ENCODE data around the gene SELENON.

The SELENON gene

GRCh38 chr1:25856856-25857255, 56.9 kb downstream of the SELENON start:
- no peaks in the 10 kb centered on the region for H3K27me3 ChIP-seq (ENCODE audit: insufficient read depth, poor library complexity, severe bottlenecking)
- DNase-seq (ENCODE audit: low read depth in 1 of 2, low spot score in 1 of 2) = no peak
- no peak overlapping the region for H3K27ac ChIP-seq (replicated peaks)
- no peak overlapping the region for H3K4me3 ChIP-seq (replicated peaks; ENCODE audit: insufficient read depth, low read length)
- TF ChIP-seq POLR2AphosphoS5 (IDR thresholded peaks at IDR 0.05; ENCODE audit: low read depth) (no peak), GABPA (IDR thresholded peaks at IDR 0.05; ENCODE audit: low read depth) (no peak)
- TF ChIP-seq, protein P1, sequence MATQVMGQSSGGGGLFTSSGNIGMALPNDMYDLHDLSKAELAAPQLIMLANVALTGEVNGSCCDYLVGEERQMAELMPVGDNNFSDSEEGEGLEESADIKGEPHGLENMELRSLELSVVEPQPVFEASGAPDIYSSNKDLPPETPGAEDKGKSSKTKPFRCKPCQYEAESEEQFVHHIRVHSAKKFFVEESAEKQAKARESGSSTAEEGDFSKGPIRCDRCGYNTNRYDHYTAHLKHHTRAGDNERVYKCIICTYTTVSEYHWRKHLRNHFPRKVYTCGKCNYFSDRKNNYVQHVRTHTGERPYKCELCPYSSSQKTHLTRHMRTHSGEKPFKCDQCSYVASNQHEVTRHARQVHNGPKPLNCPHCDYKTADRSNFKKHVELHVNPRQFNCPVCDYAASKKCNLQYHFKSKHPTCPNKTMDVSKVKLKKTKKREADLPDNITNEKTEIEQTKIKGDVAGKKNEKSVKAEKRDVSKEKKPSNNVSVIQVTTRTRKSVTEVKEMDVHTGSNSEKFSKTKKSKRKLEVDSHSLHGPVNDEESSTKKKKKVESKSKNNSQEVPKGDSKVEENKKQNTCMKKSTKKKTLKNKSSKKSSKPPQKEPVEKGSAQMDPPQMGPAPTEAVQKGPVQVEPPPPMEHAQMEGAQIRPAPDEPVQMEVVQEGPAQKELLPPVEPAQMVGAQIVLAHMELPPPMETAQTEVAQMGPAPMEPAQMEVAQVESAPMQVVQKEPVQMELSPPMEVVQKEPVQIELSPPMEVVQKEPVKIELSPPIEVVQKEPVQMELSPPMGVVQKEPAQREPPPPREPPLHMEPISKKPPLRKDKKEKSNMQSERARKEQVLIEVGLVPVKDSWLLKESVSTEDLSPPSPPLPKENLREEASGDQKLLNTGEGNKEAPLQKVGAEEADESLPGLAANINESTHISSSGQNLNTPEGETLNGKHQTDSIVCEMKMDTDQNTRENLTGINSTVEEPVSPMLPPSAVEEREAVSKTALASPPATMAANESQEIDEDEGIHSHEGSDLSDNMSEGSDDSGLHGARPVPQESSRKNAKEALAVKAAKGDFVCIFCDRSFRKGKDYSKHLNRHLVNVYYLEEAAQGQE (IDR thresholded peaks at IDR 0.05; ENCODE audit: insufficient replicate concordance, low read depth) = no peak

DNA sequence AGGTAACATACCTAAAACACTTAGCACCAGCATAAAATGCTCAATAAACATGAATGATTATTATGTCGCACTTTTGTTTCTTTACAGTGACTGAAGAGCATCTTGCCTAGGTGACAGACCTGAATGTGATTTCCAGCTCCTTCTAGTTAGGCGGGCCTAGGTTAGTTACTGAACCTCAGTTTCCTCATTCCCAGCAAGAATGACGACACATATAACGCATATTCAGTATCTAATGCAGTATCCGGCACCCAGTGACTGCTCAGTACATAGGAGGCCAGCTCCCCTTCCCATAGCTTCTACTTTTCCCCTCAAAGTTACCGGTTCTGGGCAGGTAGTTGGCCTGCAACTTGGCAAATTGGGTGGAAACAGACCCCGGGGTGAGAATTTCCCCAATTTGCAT, 58.5 kb downstream of the SELENON start:
- Histone ChIP-seq H3K27ac (replicated peaks) (peak overlapping the region; percentile 99), H3K27me3 (ENCODE audit: insufficient read depth, poor library complexity, severe bottlenecking) (no peaks in the 10 kb centered on the region), H3K4me3 (replicated peaks; ENCODE audit: insufficient read depth, low read length) (peak overlapping the region; percentile 66)
- TF ChIP-seq POLR2AphosphoS5 (IDR thresholded peaks at IDR 0.05; ENCODE audit: low read depth) (no peak), SPI1 (IDR thresholded peaks at IDR 0.05; ENCODE audit: borderline replicate concordance, low read depth) (no peak), CTCF (IDR thresholded peaks at IDR 0.05; ENCODE audit: insufficient read depth, low read length) (no peak), GABPA (IDR thresholded peaks at IDR 0.05; ENCODE audit: low read depth) (no peak)
- TF ChIP-seq, protein P1 (IDR thresholded peaks at IDR 0.05; ENCODE audit: insufficient replicate concordance, low read depth) = no peak
- DNase-seq (ENCODE audit: low read depth in 1 of 2, low spot score in 1 of 2) = peak in 1 of 2 experiments; percentile 56

- peak; percentile 87 to 91 for DNase-seq (ENCODE audit: low read depth in 1 of 2, low spot score in 1 of 2)
- Histone ChIP-seq H3K27ac (replicated peaks) (peak within 1 kb of the TSS; percentile 99), H3K4me3 (replicated peaks; ENCODE audit: insufficient read depth, low read length) (peak within 1 kb of the TSS; percentile 66), H3K27me3 (ENCODE audit: insufficient read depth, poor library complexity, severe bottlenecking) (no peaks in the 10 kb centered on the region)
- TF ChIP-seq POLR2AphosphoS5 (IDR thresholded peaks at IDR 0.05; ENCODE audit: low read depth) (peak; percentile 83), CTCF (IDR thresholded peaks at IDR 0.05; ENCODE audit: insufficient read depth, low read length) (no peak), GABPA (IDR thresholded peaks at IDR 0.05; ENCODE audit: low read depth) (no peak), SPI1 (IDR thresholded peaks at IDR 0.05; ENCODE audit: borderline replicate concordance, low read depth) (0 out of 2 replicates have a peak, but pooled peaks have one; percentile 49)
- TF ChIP-seq, protein P1 (IDR thresholded peaks at IDR 0.05; ENCODE audit: insufficient replicate concordance, low read depth) = peak; percentile 52
These were observed 59.2 kb downstream of the SELENON start, which contains the start of gene AUNIP for GRCh38 chr1:25858906-25859789. AUNIP (minus strand) TSS chr1:25859457; CDS start chr1:25859357, 100 bp downstream.
